HG03097 (cell line): ENCODE results near the gene FBXO2.

Experiments used
- ATAC-seq: cut with Tn5 transposase; IDR thresholded peaks from one replicate; pipeline ENCODE4 v1.9.1; 2021; ENCODE audit not compliant: unreplicated experiment, low FRiP score

Gene FBXO2

DNA sequence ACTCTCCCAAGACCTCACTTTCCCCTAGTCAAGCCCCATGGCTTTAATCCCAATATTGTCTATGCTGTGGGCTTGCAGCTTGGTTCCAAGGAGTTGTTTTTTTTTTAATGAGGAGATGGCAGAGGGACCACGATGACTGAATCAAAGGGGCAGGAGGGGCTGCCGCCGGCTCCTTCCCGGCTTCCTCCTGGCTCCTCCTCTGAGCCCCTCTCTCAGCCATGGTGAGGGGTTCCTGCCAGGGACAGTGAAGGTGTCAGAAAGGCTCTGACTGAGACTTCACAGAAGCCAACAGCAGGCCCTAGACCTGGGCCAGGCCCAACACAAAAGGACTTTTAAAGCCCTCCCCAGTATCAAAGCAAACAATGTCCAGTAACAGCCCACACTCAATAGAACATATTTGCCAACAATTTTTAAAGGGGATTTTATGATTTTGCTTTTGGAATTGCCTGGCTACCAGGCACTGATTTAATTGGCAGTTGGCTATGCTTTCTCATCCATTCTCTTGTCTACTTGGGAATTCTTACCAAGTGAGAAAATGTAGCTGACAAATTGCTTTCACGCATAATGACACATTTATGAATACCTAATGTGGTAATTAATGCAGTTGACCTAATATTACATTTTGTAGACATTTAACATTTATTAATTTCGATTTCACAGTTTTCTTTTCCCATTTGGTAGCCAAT lies 54.2 kb downstream of the FBXO2 start:
- ATAC-seq, result no peak

DNA sequence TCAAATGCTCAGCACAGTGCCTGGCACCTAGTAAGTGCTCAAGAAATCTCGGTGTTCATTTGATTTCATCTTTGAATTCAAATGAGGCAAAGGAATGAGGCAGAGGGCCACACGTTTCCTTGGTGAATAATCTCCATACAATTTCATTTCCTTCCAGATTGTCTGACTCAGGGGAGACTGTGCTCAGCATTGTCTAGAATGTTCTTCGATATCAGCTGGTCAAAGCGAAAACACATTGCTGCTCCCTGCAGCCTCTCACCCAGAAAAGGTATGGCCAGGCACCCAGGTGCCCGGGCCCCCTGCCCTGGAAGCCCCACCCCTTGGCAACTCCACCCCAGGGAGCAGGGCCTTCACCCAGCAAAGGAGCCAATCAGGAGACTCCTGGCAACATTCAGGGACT lies 55.8 kb downstream of the FBXO2 start:
- ATAC-seq, result no peak
